Naive thymus-derived CD4-positive, alpha-beta T cell (primary cell): ENCODE results near the gene KRTAP12-1. TPM values are rescaled to one million over a fixed set of nuclear protein-coding genes. Genes with fewer than 3 reads are reported as not detected.
"Not testable (repeated sequence)": the region's sequence is repeated elsewhere in the genome, so short reads cannot be mapped to it uniquely, and the experiment has no call there.

Experiments
- ATAC-seq: fragments of 150-1000 bp; cut with Tn5 transposase; 2 replicates; pipeline ENCODE4 v1.10.0; 2021; ENCODE audit warnings: mild to moderate bottlenecking, moderate library complexity
- CTCF ChIA-PET: fragments of 350-600 bp; sonication (Branson Sonifier 250); formaldehyde crosslinking; loops from one replicate; lab custom pipeline; 2021; ENCODE audit warnings: antibody characterized with exemption; lab: Charles Lee
- POLR2A ChIA-PET: fragments of 350-600 bp; sonication (Branson Sonifier 250); formaldehyde crosslinking; loops from one replicate; lab custom pipeline; 2021; ENCODE audit warnings: antibody characterized with exemption, inconsistent platforms; lab: Charles Lee
- DNase-seq, 9 donors: peaks; one replicate each; pipeline versions ENCODE4 v3.0.0 to v3.0.0-alpha.2; 2020 to 2022; ENCODE audit warnings: mixed read lengths in 1 of 9
- H3K27ac ChIP-seq: one replicate; pipeline ENCODE4 v1.7.0; 2013; ENCODE audit warnings: mild to moderate bottlenecking, low read depth, low read length, moderate library complexity
- H3K27me3 ChIP-seq, 2 donors: one replicate each; pipeline ENCODE4 v1.7.0; 2013; ENCODE audit warnings: low read length in 2 of 2, mild to moderate bottlenecking in 2 of 2, moderate library complexity in 2 of 2; ENCODE audit not compliant: control insufficient read depth in 2 of 2, insufficient read depth in 2 of 2
- H3K36me3 ChIP-seq, 3 experiments: 1 replicate in 2 of 3; 2 replicates in 1 of 3; pipeline ENCODE4 v1.7.0; 2013; ENCODE audit warnings: low read length in 3 of 3, mild to moderate bottlenecking in 3 of 3, moderate library complexity in 1 of 3; ENCODE audit not compliant: insufficient read depth in 3 of 3, control insufficient read depth in 2 of 3
- H3K4me1 ChIP-seq, 2 donors: one replicate each; pipeline ENCODE4 v1.7.0; 2013; ENCODE audit warnings: low read length in 2 of 2, mild to moderate bottlenecking in 2 of 2, moderate library complexity in 1 of 2; ENCODE audit not compliant: control insufficient read depth in 2 of 2, insufficient read depth in 2 of 2
- H3K4me3 ChIP-seq: 2 replicates; pipeline ENCODE4 v1.7.0; 2013; ENCODE audit warnings: mild to moderate bottlenecking, low read length
- H3K9me3 ChIP-seq, 3 experiments: 1 replicate in 2 of 3; 2 replicates in 1 of 3; pipeline ENCODE4 v1.7.0; 2013; ENCODE audit warnings: low read length in 3 of 3; ENCODE audit not compliant: control insufficient read depth in 2 of 3
- H3K27ac Mint-ChIP-seq, 9 donors: one replicate each; pipeline ENCODE4 v1.8.0; 2020 to 2022; ENCODE audit warnings: mixed read lengths in 9 of 9, mild to moderate bottlenecking in 8 of 9, moderate library complexity in 5 of 9, inconsistent platforms in 2 of 9
- H3K27me3 Mint-ChIP-seq, 5 donors: one replicate each; pipeline ENCODE4 v1.8.0; 2021 to 2022; ENCODE audit warnings: mixed read lengths in 5 of 5, mild to moderate bottlenecking in 1 of 5
- H3K36me3 Mint-ChIP-seq, 5 donors: one replicate each; pipeline ENCODE4 v1.8.0; 2020 to 2022; ENCODE audit warnings: mixed read lengths in 5 of 5, mild to moderate bottlenecking in 3 of 5, inconsistent platforms in 1 of 5
- H3K4me1 Mint-ChIP-seq, 7 donors: one replicate each; pipeline ENCODE4 v1.8.0; 2020 to 2022; ENCODE audit warnings: mixed read lengths in 7 of 7, mild to moderate bottlenecking in 3 of 7, inconsistent platforms in 1 of 7
- H3K4me3 Mint-ChIP-seq, 10 donors: one replicate each; pipeline ENCODE4 v1.8.0; 2020 to 2022; ENCODE audit warnings: mild to moderate bottlenecking in 10 of 10, mixed read lengths in 10 of 10, moderate library complexity in 6 of 10, inconsistent platforms in 2 of 10
- H3K9me3 Mint-ChIP-seq, 11 donors: one replicate each; pipeline ENCODE4 v1.8.0; 2020 to 2022; ENCODE audit warnings: mixed read lengths in 11 of 11, mild to moderate bottlenecking in 4 of 11, inconsistent platforms in 1 of 11, moderate library complexity in 1 of 11
- intact Hi-C, 2 donors: fragments of 100-400 bp; cut with micrococcal nuclease; formaldehyde crosslinking; loops; one replicate each; pipeline ENCODE4 v1.15.1; 2023
- polyA plus RNA-seq, 2 donors: library from polyadenylated mRNA; unstranded; fragments of 300-500 nt; fragmentation: Illumina TruSeq; gene quantifications; one replicate each; pipeline ENCODE4 v1.2.3, GENCODE V29; 2021
- total RNA-seq, 6 experiments: library from RNA in 5 of 6; stranded (reverse) in 5 of 6; gene quantifications; 1 replicate in 5 of 6; 2 replicates in 1 of 6; pipeline ENCODE4 v1.2.3 and lab custom pipeline; 2021 to 2026

The KRTAP12-1 gene
- total and polyA plus RNA-seq, 7 experiments from 2014 or later: not detected

- H3K36me3 Mint-ChIP-seq, H3K4me3 ChIP-seq, DNase-seq, POLR2A ChIA-PET, CTCF ChIA-PET, H3K4me1 ChIP-seq, H3K9me3 ChIP-seq, H3K27ac ChIP-seq, ATAC-seq, H3K4me3 Mint-ChIP-seq, H3K27me3 ChIP-seq, H3K36me3 ChIP-seq: not testable (repeated sequence)
- peak overlapping the region in 2 of 9 donors; percentile 18 to 55 for H3K27ac Mint-ChIP-seq
- intact Hi-C loops: loop anchor here in 1 of 2 donors (5.0 to 10.0 kb wide), 2 partner anchors 32 to 145 kb away; partner anchors contain the start of genes KRTAP10-1 and KRTAP12-3
- peaks cover 0 to 19% (median 8%) of the 10 kb centered on the region in 11 donors for H3K9me3 Mint-ChIP-seq
- H3K27me3 Mint-ChIP-seq: peaks cover 4 to 41% (median 5%) of the 10 kb centered on the region in 5 donors
- peaks cover 6 to 29% (median 19%) of the 10 kb centered on the region in 7 donors for H3K4me1 Mint-ChIP-seq
Observed at GRCh38 chr21:44689740-44690139, 7.8 kb upstream of the KRTAP12-1 start.

DNA sequence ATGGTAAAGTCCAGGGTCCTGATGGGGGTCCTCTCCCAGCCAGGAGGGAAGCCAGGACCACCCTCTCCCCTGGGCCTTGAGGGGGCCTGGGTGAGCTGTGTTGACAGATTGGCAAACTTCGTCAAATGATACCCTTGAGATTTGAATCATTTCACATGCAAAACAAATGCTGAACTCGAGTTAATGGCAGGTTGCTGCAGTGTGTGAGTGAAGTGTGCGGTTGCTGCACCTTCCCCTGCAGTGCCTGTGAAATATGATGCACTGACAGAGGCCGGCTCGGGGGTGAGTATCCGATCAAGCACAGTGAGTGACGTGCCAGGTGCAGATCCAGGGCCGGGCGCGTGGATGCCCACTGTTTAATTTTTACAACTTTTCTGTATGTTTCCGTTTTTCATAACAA lies 5.7 kb upstream of the KRTAP12-1 start:
- Mint-ChIP-seq H3K27ac (no peak overlapping the region), H3K9me3 (peaks cover 0 to 9% (median 1%) of the 10 kb centered on the region in 11 donors), H3K36me3 (peaks cover 0 to 4% (median under 1%) of the 10 kb centered on the region in 5 donors), H3K4me3 (no peak overlapping the region), H3K4me1 (peaks cover 5 to 27% (median 14%) of the 10 kb centered on the region in 7 donors), H3K27me3 (peaks cover 4 to 37% (median 5%) of the 10 kb centered on the region in 5 donors)
- ATAC-seq (no peak), DNase-seq (no peak)
- no peaks in the 10 kb centered on the region for H3K27me3 ChIP-seq
- no peak overlapping the region for H3K4me3 ChIP-seq
- ChIA-PET POLR2A (no interaction called here), CTCF (no interaction called here)
- intact Hi-C loops: no loop called here
- H3K4me1 ChIP-seq: no peaks in the 10 kb centered on the region
- no peaks in the 10 kb centered on the region for H3K36me3 ChIP-seq
- H3K9me3 ChIP-seq: no peaks in the 10 kb centered on the region
- H3K27ac ChIP-seq: no peak overlapping the region

DNA sequence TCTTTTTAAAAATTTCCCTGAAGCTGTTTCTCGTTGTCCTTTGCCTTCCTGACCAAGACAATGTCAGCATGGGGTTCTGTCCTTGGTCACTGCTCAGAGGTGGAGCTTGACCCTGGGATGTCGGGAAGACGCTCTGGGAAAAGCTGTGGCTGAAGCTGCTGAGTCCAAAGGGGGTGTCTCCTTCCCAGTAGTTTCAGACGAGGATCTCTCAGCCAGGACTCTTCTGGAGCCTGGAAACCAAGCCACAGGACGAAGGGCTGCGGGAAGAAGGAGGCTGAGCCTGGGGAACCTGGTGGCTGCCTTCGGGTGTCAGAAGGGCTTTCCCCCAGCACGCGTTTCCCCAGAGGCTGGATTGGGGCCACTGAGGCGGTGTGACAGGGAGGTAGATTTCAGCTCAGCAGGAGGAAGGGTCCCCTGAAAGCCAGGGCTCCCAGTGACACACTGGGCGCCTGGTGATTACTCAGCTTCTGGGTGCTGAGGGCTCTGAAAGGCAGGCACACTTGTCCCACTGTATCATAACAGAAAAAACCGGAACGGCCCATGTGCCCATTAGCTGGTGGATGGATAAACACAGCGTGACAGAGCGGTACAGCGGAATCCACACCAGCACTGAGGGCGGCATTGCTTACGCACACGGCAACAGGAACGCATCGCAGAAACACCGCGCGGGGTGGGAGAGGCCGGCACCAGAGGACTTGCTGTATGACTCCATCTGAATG lies 5.0 kb upstream of the KRTAP12-1 start:
- ChIA-PET POLR2A (no interaction called here), CTCF (interaction anchor here (0.6 to 0.7 kb wide), 2 partner anchors 183 to 186 kb away, joined by 3 read pairs; partner anchors contain the start of gene PTTG1IP)
- Histone ChIP-seq H3K36me3 (no peaks in the 10 kb centered on the region), H3K4me1 (no peaks in the 10 kb centered on the region), H3K4me3 (no peak overlapping the region), H3K9me3 (no peaks in the 10 kb centered on the region), H3K27ac (no peak overlapping the region), H3K27me3 (no peaks in the 10 kb centered on the region)
- peak overlapping the region in 1 of 9 donors; percentile 28 for H3K27ac Mint-ChIP-seq
- no peak overlapping the region for H3K4me3 Mint-ChIP-seq
- H3K4me1 Mint-ChIP-seq: peaks cover 5 to 27% (median 12%) of the 10 kb centered on the region in 7 donors
- intact Hi-C loops: no loop called here
- H3K9me3 Mint-ChIP-seq: peaks cover 0 to 3% (median 0%) of the 10 kb centered on the region in 11 donors
- H3K36me3 Mint-ChIP-seq: no peaks in the 10 kb centered on the region
- ATAC-seq (no peak), DNase-seq (no peak)
- peaks cover 4 to 37% (median 8%) of the 10 kb centered on the region in 5 donors for H3K27me3 Mint-ChIP-seq

- no peak for DNase-seq
- Histone ChIP-seq H3K4me1 (no peaks in the 10 kb centered on the region), H3K36me3 (no peaks in the 10 kb centered on the region), H3K9me3 (no peaks in the 10 kb centered on the region), H3K27me3 (no peaks in the 10 kb centered on the region), H3K4me3 (no peak overlapping the region), H3K27ac (no peak overlapping the region)
- intact Hi-C loops: no loop called here
- H3K36me3 Mint-ChIP-seq: no peaks in the 10 kb centered on the region
- POLR2A ChIA-PET: no interaction called here
- H3K27ac Mint-ChIP-seq: peak overlapping the region in 1 of 9 donors; percentile 81
- H3K27me3 Mint-ChIP-seq: peaks cover 4 to 31% (median 8%) of the 10 kb centered on the region in 5 donors
- H3K4me1 Mint-ChIP-seq: peaks cover 2 to 19% (median 7%) of the 10 kb centered on the region in 7 donors
- H3K9me3 Mint-ChIP-seq: no peaks in the 10 kb centered on the region
- CTCF ChIA-PET: interaction anchor here (0.6 to 0.7 kb wide), 2 partner anchors 182 to 187 kb away, joined by 3 read pairs; partner anchors contain the start of gene PTTG1IP
- ATAC-seq: no peak
- peak overlapping the region in 2 of 10 donors; percentile 18 to 65 for H3K4me3 Mint-ChIP-seq
Observed at GRCh38 chr21:44686000-44686781, 4.2 kb upstream of the KRTAP12-1 start.

DNA sequence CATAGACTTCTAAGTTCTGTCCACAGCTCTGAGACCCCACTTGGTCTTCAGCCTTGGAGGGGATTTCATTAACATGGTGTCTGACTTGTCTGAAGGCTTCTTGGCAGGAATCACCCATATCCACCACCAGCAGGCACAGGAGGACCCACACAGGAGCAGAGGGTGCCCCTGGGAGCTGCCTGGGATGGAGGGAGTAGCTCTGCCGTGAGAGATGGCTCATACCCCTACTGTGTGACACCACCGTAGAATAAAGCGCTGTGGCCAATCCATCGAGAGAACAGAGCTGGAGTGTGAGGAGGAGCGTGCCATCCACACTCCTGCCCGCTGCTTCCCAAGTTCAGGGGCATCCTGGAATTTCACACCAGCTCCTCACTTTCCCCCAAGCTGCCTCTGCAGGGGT lies 3.1 kb upstream of the KRTAP12-1 start:
- H3K27me3 Mint-ChIP-seq: peaks cover 4 to 34% (median 8%) of the 10 kb centered on the region in 5 donors
- DNase-seq, H3K9me3 Mint-ChIP-seq, intact Hi-C loops, POLR2A ChIA-PET, H3K9me3 ChIP-seq, H3K4me1 ChIP-seq, H3K27ac ChIP-seq, ATAC-seq, H3K36me3 Mint-ChIP-seq, H3K4me3 Mint-ChIP-seq, H3K4me3 ChIP-seq, H3K36me3 ChIP-seq, H3K27me3 ChIP-seq, CTCF ChIA-PET: not testable (repeated sequence)
- peaks cover 0 to 12% (median 4%) of the 10 kb centered on the region in 7 donors for H3K4me1 Mint-ChIP-seq
- peak overlapping the region in 1 of 9 donors; percentile 38 for H3K27ac Mint-ChIP-seq

DNA sequence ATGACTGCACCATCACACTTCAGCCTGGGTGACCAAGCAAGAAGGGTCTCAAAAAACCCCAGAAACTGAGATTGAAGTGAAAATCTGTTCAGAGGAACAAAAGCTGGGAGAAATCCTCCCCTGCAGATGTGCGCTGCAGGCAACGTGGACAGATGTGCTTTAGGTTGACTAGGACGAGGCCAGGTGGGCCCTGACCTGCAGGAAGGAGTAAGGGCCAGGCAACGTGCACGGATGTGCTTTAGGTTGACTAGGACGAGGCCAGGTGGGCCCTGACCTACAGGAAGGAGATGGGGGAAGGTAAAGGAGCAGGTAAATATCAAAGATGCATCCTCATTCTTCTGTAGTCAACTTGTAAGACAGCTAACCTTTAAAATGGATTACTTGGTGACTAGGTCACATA lies 2.5 kb upstream of the KRTAP12-1 start:
- Mint-ChIP-seq H3K27ac (no peak overlapping the region), H3K4me3 (no peak overlapping the region), H3K9me3 (peaks cover 0 to 5% (median 0%) of the 10 kb centered on the region in 11 donors), H3K4me1 (peaks cover 0 to 10% (median 4%) of the 10 kb centered on the region in 7 donors), H3K36me3 (no peaks in the 10 kb centered on the region), H3K27me3 (peaks cover 4 to 37% (median 8%) of the 10 kb centered on the region in 5 donors)
- ChIA-PET POLR2A (no interaction called here), CTCF (no interaction called here)
- no peak overlapping the region for H3K4me3 ChIP-seq
- no peak overlapping the region for H3K27ac ChIP-seq
- H3K36me3 ChIP-seq: no peaks in the 10 kb centered on the region
- H3K4me1 ChIP-seq: no peaks in the 10 kb centered on the region
- ATAC-seq (no peak), DNase-seq (no peak)
- intact Hi-C loops: no loop called here
- no peaks in the 10 kb centered on the region for H3K27me3 ChIP-seq
- H3K9me3 ChIP-seq: no peaks in the 10 kb centered on the region
